GM23338 (cell line): Measurements from ENCODE around the gene SLC13A3. TPM values are rescaled to one million over a fixed set of nuclear protein-coding genes. Genes with fewer than 3 reads are reported as not detected.
A peak's percentile ranks its signal among the peaks of the same experiment; 100 is the strongest.

ENCODE experiments used
- ATAC-seq: fragments of 200-7000 bp; cut with Tn5 transposase; 3 replicates; pipeline ENCODE4 v1.9.1; 2020
- DNase-seq: peaks from one replicate; pipeline ENCODE4 v3.0.0-alpha.2; 2015; ENCODE audit warnings: low spot score
- H2AFZ ChIP-seq: fragments of 200-600 bp; sonication (generic); 2 replicates; pipeline ENCODE4 v1.8.0; 2016; ENCODE audit warnings: antibody characterized with exemption, mild to moderate bottlenecking, moderate library complexity
- H3F3A ChIP-seq: fragments of 200-600 bp; sonication (generic); replicated peaks from 2 replicates; pipeline ENCODE4 v1.8.0; 2017; ENCODE audit warnings: antibody characterized with exemption, mixed run types, low read depth
- H3K27ac ChIP-seq: fragments of 200-600 bp; sonication (generic); 2 replicates; pipeline ENCODE4 v1.6.1; 2016; ENCODE audit warnings: low read depth
- H3K27me3 ChIP-seq: fragments of 200-600 bp; sonication (generic); 2 replicates; pipeline ENCODE4 v1.8.0; 2016; ENCODE audit warnings: mild to moderate bottlenecking, mixed run types, moderate library complexity; ENCODE audit not compliant: insufficient read depth
- H3K36me3 ChIP-seq: fragments of 200-600 bp; sonication (generic); 2 replicates; pipeline ENCODE4 v1.8.0; 2016; ENCODE audit warnings: mild to moderate bottlenecking; ENCODE audit not compliant: insufficient read depth
- H3K4me1 ChIP-seq: fragments of 200-600 bp; sonication (generic); 2 replicates; pipeline ENCODE4 v1.8.0; 2016; ENCODE audit warnings: mild to moderate bottlenecking, moderate library complexity; ENCODE audit not compliant: insufficient read depth
- H3K4me2 ChIP-seq: fragments of 200-600 bp; sonication (generic); 2 replicates; pipeline ENCODE4 v1.7.1; 2017; ENCODE audit warnings: mixed run types
- H3K4me3 ChIP-seq: fragments of 200-600 bp; sonication (generic); 2 replicates; pipeline ENCODE4 v1.6.1; 2016; ENCODE audit warnings: mixed run types
- H3K79me2 ChIP-seq: fragments of 200-600 bp; sonication (generic); replicated peaks from 2 replicates; pipeline ENCODE4 v1.8.0; 2017; ENCODE audit warnings: mild to moderate bottlenecking; ENCODE audit not compliant: insufficient read depth
- H3K9me2 ChIP-seq: fragments of 200-600 bp; sonication (generic); 2 replicates; pipeline ENCODE4 v1.8.0; 2017; ENCODE audit not compliant: insufficient read depth
- H4K20me1 ChIP-seq: fragments of 200-600 bp; sonication (generic); replicated peaks from 2 replicates; pipeline ENCODE4 v1.8.0; 2017; ENCODE audit warnings: mild to moderate bottlenecking; ENCODE audit not compliant: insufficient read depth
- H3K27ac Mint-ChIP-seq: 2 replicates; pipeline ENCODE4 v1.8.0; 2020; ENCODE audit warnings: inconsistent platforms, mild to moderate bottlenecking, moderate library complexity, mixed read lengths
- H3K27me3 Mint-ChIP-seq: 3 replicates; pipeline ENCODE4 v1.8.0; 2022; ENCODE audit warnings: low read depth, mild to moderate bottlenecking, moderate library complexity, mixed read lengths, inconsistent platforms; ENCODE audit not compliant: insufficient read depth, poor library complexity
- H3K36me3 Mint-ChIP-seq: 3 replicates; pipeline ENCODE4 v1.8.0; 2021; ENCODE audit warnings: low read depth, mild to moderate bottlenecking, inconsistent platforms, moderate library complexity, mixed read lengths
- H3K4me1 Mint-ChIP-seq: 3 replicates; pipeline ENCODE4 v1.8.0; 2020; ENCODE audit warnings: mild to moderate bottlenecking, inconsistent platforms, mixed read lengths
- H3K4me3 Mint-ChIP-seq: 3 replicates; pipeline ENCODE4 v1.8.0; 2021; ENCODE audit warnings: moderate library complexity, mild to moderate bottlenecking, inconsistent platforms, mixed read lengths
- H3K9me3 Mint-ChIP-seq: 3 replicates; pipeline ENCODE4 v1.8.0; 2020; ENCODE audit warnings: moderate library complexity, mild to moderate bottlenecking, inconsistent platforms, mixed read lengths
- CREB1 ChIP-seq: fragments of 250-450 bp; sonication (Bioruptor Pico); IDR thresholded peaks from 2 replicates; pipeline ENCODE4 v1.5.0; 2020; ENCODE audit warnings: low read depth, mild to moderate bottlenecking, moderate library complexity
- CTCF ChIP-seq, 2 experiments: fragments of 200-600 bp in 1 of 2; sonication (generic) in 1 of 2; conservative IDR thresholded peaks; 2 replicates each; pipeline versions ENCODE4 v1.5.1 to v1.6.1; 2016 to 2017; ENCODE audit warnings: antibody characterized with exemption in 2 of 2, low read depth in 2 of 2, mild to moderate bottlenecking in 2 of 2, moderate library complexity in 1 of 2
- ETS1 ChIP-seq: IDR thresholded peaks from 2 replicates; pipeline ENCODE4 v1.6.1; 2016; ENCODE audit warnings: antibody characterized with exemption
- EZH2 ChIP-seq: fragments of 200-600 bp; sonication (generic); IDR thresholded peaks from one replicate; pipeline ENCODE4 v1.8.0; 2017; ENCODE audit warnings: antibody characterized with exemption, mild to moderate bottlenecking, low read depth; ENCODE audit not compliant: unreplicated experiment
- EZH2phosphoT487 ChIP-seq: fragments of 200-600 bp; sonication (generic); IDR thresholded peaks from one replicate; pipeline ENCODE4 v1.8.1; 2018; ENCODE audit warnings: antibody characterized with exemption; ENCODE audit not compliant: unreplicated experiment
- JUNB ChIP-seq: IDR thresholded peaks from one replicate; pipeline ENCODE4 v1.6.1; 2016; ENCODE audit warnings: antibody characterized with exemption; ENCODE audit not compliant: unreplicated experiment
- NANOG ChIP-seq: IDR thresholded peaks from 2 replicates; pipeline ENCODE4 v1.6.1; 2016; ENCODE audit warnings: antibody characterized with exemption, borderline replicate concordance
- STAT1 ChIP-seq: IDR thresholded peaks from one replicate; pipeline ENCODE4 v1.6.1; 2016; ENCODE audit warnings: antibody characterized with exemption; ENCODE audit not compliant: unreplicated experiment
- ZNF331 ChIP-seq: fragments of 250-450 bp; sonication (Bioruptor Pico); IDR thresholded peaks from 2 replicates; pipeline ENCODE4 v1.5.0; 2020; ENCODE audit warnings: low read depth, mild to moderate bottlenecking, moderate library complexity
- ZNF462 ChIP-seq: fragments of 250-450 bp; sonication (Bioruptor Pico); IDR thresholded peaks from 2 replicates; pipeline ENCODE4 v1.5.0; 2020; ENCODE audit warnings: mild to moderate bottlenecking, moderate library complexity
- polyA plus RNA-seq: library from polyadenylated mRNA; unstranded; fragments of >200 nt; fragmentation: Nextera tagmentation; extraction: Ambion mirVana; gene quantifications from 2 replicates; pipeline ENCODE4 v1.2.1, GENCODE V29; 2016
- total RNA-seq: library from RNA; depleted of rRNA; stranded (reverse); fragments of >200 nt; shearing (Covaris generic); gene quantifications from 2 replicates; pipeline ENCODE4 v1.2.3, GENCODE V29; 2014

Gene SLC13A3
- total and polyA plus RNA-seq, 2 experiments from 2014 or later = 8.6 to 9.1 TPM

- no peaks in the 10 kb centered on the region for H3K79me2 ChIP-seq
- no peak overlapping the region for H3K27ac ChIP-seq
- H3K36me3 Mint-ChIP-seq = peaks cover 16% of the 10 kb centered on the region
- TF ChIP-seq EZH2 = no peak
- TF ChIP-seq CTCF (conservative IDR thresholded peaks at IDR 0.05; ENCODE audit: low read depth in 2 of 2) = peak; percentile 35 to 38; a peak in 3 of 4 replicates
- DNase-seq (no peak), ATAC-seq (no peak)
- H3K27me3 ChIP-seq = no peaks in the 10 kb centered on the region
- H4K20me1 ChIP-seq = no peaks in the 10 kb centered on the region
- H3F3A ChIP-seq = no peaks in the 10 kb centered on the region
- H3K9me3 Mint-ChIP-seq = peaks cover 16% of the 10 kb centered on the region
- H3K36me3 ChIP-seq = no peaks in the 10 kb centered on the region
- no peaks in the 10 kb centered on the region for H3K9me2 ChIP-seq
- no peak overlapping the region for H3K4me3 Mint-ChIP-seq
- no peak overlapping the region for H3K27ac Mint-ChIP-seq
- no peak overlapping the region for H2AFZ ChIP-seq
- peaks cover 17% of the 10 kb centered on the region for H3K4me1 Mint-ChIP-seq
- H3K27me3 Mint-ChIP-seq = no peaks in the 10 kb centered on the region
- no peak overlapping the region for H3K4me3 ChIP-seq
- no peak overlapping the region for H3K4me2 ChIP-seq
- H3K4me1 ChIP-seq = peaks cover 25% of the 10 kb centered on the region
Observed at GRCh38 chr20:46582648-46583047, 68.6 kb downstream of the SLC13A3 start.

- Mint-ChIP-seq H3K4me3 (no peak overlapping the region), H3K36me3 (peaks cover 16% of the 10 kb centered on the region), H3K27ac (no peak overlapping the region), H3K4me1 (peaks cover 17% of the 10 kb centered on the region), H3K27me3 (no peaks in the 10 kb centered on the region), H3K9me3 (peaks cover 16% of the 10 kb centered on the region)
- Histone ChIP-seq H3K4me2 (no peak overlapping the region), H3K9me2 (no peaks in the 10 kb centered on the region), H3K4me1 (peaks cover 25% of the 10 kb centered on the region), H3K4me3 (no peak overlapping the region), H3F3A (no peaks in the 10 kb centered on the region), H3K79me2 (no peaks in the 10 kb centered on the region), H4K20me1 (no peaks in the 10 kb centered on the region), H3K27me3 (no peaks in the 10 kb centered on the region), H2AFZ (no peak overlapping the region), H3K36me3 (no peaks in the 10 kb centered on the region), H3K27ac (no peak overlapping the region)
- ATAC-seq = no peak
- DNase-seq = no peak
- TF ChIP-seq ETS1 (no peak), JUNB (no peak), ZNF331 (CRISPR knock-in tag) (no peak), CTCF (conservative IDR thresholded peaks at IDR 0.05; ENCODE audit: low read depth in 2 of 2) (no peak), ZNF462 (CRISPR knock-in tag) (no peak), EZH2 (no peak), STAT1 (no peak), NANOG (no peak), CREB1 (no peak), EZH2phosphoT487 (no peak)
Observed at GRCh38 chr20:46581391-46581790, 69.9 kb downstream of the SLC13A3 start.
